Mucosa of rectum (tissue), 2 donors: ENCODE results near the gene ABHD17A.
"Not testable (repeated sequence)": the region's sequence is repeated elsewhere in the genome, so short reads cannot be mapped to it uniquely, and the experiment has no call there.

Source experiments
- H3K27ac ChIP-seq, 2 donors: one replicate each; pipeline ENCODE4 v1.7.0; 2013; ENCODE audit warnings: inconsistent platforms in 2 of 2, low read depth in 2 of 2, low read length in 2 of 2
- H3K27me3 ChIP-seq, 2 donors: one replicate each; pipeline ENCODE4 v1.7.0; 2013; ENCODE audit warnings: low read length in 2 of 2; ENCODE audit not compliant: control insufficient read depth in 2 of 2, insufficient read depth in 2 of 2
- H3K36me3 ChIP-seq, 2 donors: one replicate each; pipeline ENCODE4 v1.7.0; 2013; ENCODE audit warnings: low read length in 2 of 2; ENCODE audit not compliant: control insufficient read depth in 2 of 2, insufficient read depth in 2 of 2
- H3K4me1 ChIP-seq, 2 donors: one replicate each; pipeline ENCODE4 v1.7.0; 2013; ENCODE audit warnings: low read length in 2 of 2, mild to moderate bottlenecking in 1 of 2; ENCODE audit not compliant: control insufficient read depth in 2 of 2, insufficient read depth in 2 of 2
- H3K4me3 ChIP-seq, 2 donors: one replicate each; pipeline ENCODE4 v1.7.0; 2013; ENCODE audit warnings: low read length in 2 of 2
- H3K9ac ChIP-seq, 2 donors: one replicate each; pipeline ENCODE4 v1.7.0; 2013; ENCODE audit warnings: low read length in 2 of 2, low read depth in 1 of 2, mild to moderate bottlenecking in 1 of 2
- H3K9me3 ChIP-seq, 2 donors: one replicate each; pipeline ENCODE4 v1.7.0; 2013; ENCODE audit warnings: low read length in 2 of 2; ENCODE audit not compliant: control insufficient read depth in 2 of 2
- donor health status: healthy.
- donor health status: Normal muscosa, but diverticular disease.

Gene ABHD17A

DNA sequence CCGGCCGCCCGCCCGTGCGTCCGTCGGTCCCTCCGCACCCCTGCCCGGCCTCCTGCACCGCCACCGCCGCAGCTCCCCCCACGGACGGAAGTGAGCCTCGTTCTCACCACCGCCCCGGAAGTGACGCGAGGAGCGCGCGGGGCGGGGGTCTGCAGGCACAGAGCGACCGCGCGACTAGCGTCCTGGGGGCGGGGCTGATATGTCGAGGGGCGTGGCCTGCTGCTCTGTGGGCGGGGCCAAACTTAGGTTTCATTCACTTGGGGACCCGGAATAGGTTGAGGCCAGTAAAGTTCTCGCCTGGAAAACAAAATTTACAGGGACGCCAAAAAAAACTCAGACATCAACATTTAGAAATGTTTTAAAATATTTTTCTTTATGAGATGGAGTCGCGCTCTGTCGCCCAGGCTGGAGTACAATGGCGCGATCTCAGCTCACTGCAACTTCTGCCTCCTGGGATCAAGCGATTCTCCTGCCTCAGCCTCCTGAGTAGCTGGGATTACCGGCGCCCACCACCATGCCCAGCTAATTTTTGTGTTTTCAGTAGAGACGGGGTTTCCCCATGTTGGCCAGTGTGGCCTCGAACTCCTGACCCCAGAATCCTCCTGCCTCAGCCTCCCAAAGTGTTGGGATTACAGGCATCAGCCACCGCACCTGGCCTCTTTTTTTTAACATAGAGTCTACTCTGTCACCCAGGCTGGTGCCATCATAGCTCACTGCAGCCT, at the start of gene ABHD17A:
Gene ABHD17A, minus strand, starts transcription at position 99 of the 722 bp plus-strand sequence. CDS start 3,930 bp downstream, outside the sequence.
- H3K9me3 ChIP-seq, H3K36me3 ChIP-seq, H3K27me3 ChIP-seq: not testable (repeated sequence)
- Histone ChIP-seq H3K27ac (peak within 1 kb of the TSS; percentile 81 to 82), H3K4me3 (peak within 1 kb of the TSS; percentile 84 to 90), H3K4me1 (peaks cover 20 to 28% of the 10 kb centered on the region in 2 donors), H3K9ac (peak within 1 kb of the TSS; percentile 84 to 93)

GRCh38 chr19:1933942-1934341, 48.6 kb upstream of the ABHD17A start:
- Histone ChIP-seq H3K27me3 (no peaks in the 10 kb centered on the region), H3K27ac (no peak overlapping the region), H3K36me3 (no peaks in the 10 kb centered on the region), H3K9ac (no peak overlapping the region), H3K4me3 (no peak overlapping the region), H3K9me3 (peaks cover 0 to 3% of the 10 kb centered on the region in 2 donors), H3K4me1 (peaks cover 10 to 20% of the 10 kb centered on the region in 2 donors)

DNA sequence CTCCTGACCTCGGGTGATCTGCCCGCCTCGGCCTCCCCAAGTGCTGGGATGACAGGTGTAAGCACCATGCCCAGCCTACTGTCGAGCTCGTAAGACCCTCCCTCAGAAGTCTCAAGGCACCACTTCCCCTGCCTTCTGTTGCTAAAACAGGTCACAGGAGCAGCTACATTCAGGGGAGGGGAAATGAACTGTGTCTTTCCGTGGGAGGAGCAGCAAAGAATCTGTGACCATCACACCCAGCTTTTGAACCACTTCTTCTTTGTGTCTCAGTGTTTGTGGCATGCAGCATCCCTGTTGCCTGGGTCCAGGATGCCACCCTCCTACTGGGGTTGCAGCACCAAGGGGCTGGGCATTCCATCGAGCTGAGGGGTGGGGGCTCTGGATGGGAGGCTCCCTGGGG, 47.9 kb upstream of the ABHD17A start:
- no peak overlapping the region for H3K4me3 ChIP-seq

DNA sequence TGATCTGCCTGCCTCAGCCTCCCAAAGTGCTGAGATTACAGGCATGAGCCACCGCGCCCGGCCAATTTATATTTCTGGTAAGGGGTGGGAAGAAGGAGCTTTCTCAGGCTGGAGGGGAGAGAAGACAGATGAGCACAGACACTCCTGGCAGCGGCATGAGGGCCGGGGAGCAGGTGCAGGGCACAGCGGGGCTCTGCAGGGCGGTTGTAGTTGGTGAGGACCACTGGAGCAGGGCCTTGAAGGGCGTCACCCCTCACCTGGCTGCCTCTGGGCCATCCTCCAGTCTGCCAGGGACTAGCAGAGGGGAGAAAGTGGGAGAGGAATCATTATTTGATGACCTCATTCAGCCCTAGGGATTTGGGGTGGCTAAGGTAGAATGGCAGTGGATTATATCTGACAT, 47.1 kb upstream of the ABHD17A start:
- H3K27ac ChIP-seq, result no peak overlapping the region

More for the DNA sequence above, 47.9 kb upstream of the ABHD17A start:
- Histone ChIP-seq H3K4me1 (peaks cover 11 to 20% of the 10 kb centered on the region in 2 donors), H3K9me3 (peaks cover 0 to 3% of the 10 kb centered on the region in 2 donors), H3K27me3 (no peaks in the 10 kb centered on the region), H3K27ac (no peak overlapping the region), H3K36me3 (no peaks in the 10 kb centered on the region), H3K9ac (no peak overlapping the region)

GRCh38 chr19:1931445-1931844, 46.1 kb upstream of the ABHD17A start:
- no peak overlapping the region for H3K27ac ChIP-seq
- no peaks in the 10 kb centered on the region for H3K36me3 ChIP-seq
- H3K9ac ChIP-seq, result no peak overlapping the region
- H3K9me3 ChIP-seq, result peaks cover 0 to 3% of the 10 kb centered on the region in 2 donors
- H3K4me1 ChIP-seq, result peaks cover 11 to 20% of the 10 kb centered on the region in 2 donors
- H3K4me3 ChIP-seq, result no peak overlapping the region
- H3K27me3 ChIP-seq, result no peaks in the 10 kb centered on the region

More for the DNA sequence above, 47.1 kb upstream of the ABHD17A start:
- H3K9ac ChIP-seq, result no peak overlapping the region
- peaks cover 0 to 3% of the 10 kb centered on the region in 2 donors for H3K9me3 ChIP-seq
- no peak overlapping the region for H3K4me3 ChIP-seq
- H3K4me1 ChIP-seq, result peaks cover 11 to 20% of the 10 kb centered on the region in 2 donors
- no peaks in the 10 kb centered on the region for H3K36me3 ChIP-seq
- H3K27me3 ChIP-seq, result no peaks in the 10 kb centered on the region

- no peaks in the 10 kb centered on the region for H3K27me3 ChIP-seq
- peaks cover 0 to 5% of the 10 kb centered on the region in 2 donors for H3K36me3 ChIP-seq
- peaks cover 10 to 11% of the 10 kb centered on the region in 2 donors for H3K4me1 ChIP-seq
- peak overlapping the region; percentile 59 to 65 for H3K4me3 ChIP-seq
- peak overlapping the region; percentile 32 to 48 for H3K9ac ChIP-seq
- H3K27ac ChIP-seq, result no peak overlapping the region
- H3K9me3 ChIP-seq, result no peaks in the 10 kb centered on the region
Observed at GRCh38 chr19:1929021-1929742, 43.9 kb upstream of the ABHD17A start.

- no peaks in the 10 kb centered on the region for H3K9me3 ChIP-seq
- H3K4me3 ChIP-seq, result no peak overlapping the region
- H3K27ac ChIP-seq, result no peak overlapping the region
- H3K9ac ChIP-seq, result no peak overlapping the region
- no peaks in the 10 kb centered on the region for H3K27me3 ChIP-seq
- H3K4me1 ChIP-seq, result peaks cover 10 to 11% of the 10 kb centered on the region in 2 donors
- H3K36me3 ChIP-seq, result peaks cover 18 to 23% of the 10 kb centered on the region in 2 donors
Observed at GRCh38 chr19:1925544-1925943, 40.2 kb upstream of the ABHD17A start.

- Histone ChIP-seq H3K4me3 (no peak overlapping the region), H3K27me3 (no peaks in the 10 kb centered on the region), H3K4me1 (peaks cover 4 to 5% of the 10 kb centered on the region in 2 donors), H3K9me3 (no peaks in the 10 kb centered on the region), H3K9ac (no peak overlapping the region), H3K27ac (no peak overlapping the region), H3K36me3 (peaks cover 22 to 29% of the 10 kb centered on the region in 2 donors)
Observed at GRCh38 chr19:1924320-1924961, 39.1 kb upstream of the ABHD17A start.

DNA sequence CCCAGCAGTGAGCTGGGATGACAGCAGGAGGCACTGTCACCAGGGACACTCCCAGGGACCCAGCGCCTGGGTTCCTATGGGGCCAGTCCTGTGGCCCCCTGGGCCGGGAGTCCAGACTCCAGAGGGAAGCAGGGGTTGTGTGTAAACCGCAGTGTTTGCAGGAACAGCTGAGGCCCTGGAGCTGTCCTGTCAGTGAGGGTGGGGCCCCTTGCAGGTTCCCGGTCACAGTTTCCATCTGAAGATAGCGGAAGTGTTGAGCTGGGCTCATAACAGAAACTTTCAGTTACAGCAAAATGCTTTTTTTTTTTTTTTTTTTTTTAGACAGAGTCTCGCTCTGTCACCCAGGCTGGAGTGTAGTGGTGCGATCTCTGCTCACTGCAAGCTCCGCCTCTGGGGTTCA, 38.0 kb upstream of the ABHD17A start:
- Histone ChIP-seq H3K4me3 (no peak overlapping the region), H3K9me3 (no peaks in the 10 kb centered on the region), H3K4me1 (no peaks in the 10 kb centered on the region), H3K9ac (no peak overlapping the region), H3K36me3 (peaks cover 27 to 32% of the 10 kb centered on the region in 2 donors), H3K27ac (peak overlapping the region in 1 of 2 donors; percentile 23), H3K27me3 (no peaks in the 10 kb centered on the region)

DNA sequence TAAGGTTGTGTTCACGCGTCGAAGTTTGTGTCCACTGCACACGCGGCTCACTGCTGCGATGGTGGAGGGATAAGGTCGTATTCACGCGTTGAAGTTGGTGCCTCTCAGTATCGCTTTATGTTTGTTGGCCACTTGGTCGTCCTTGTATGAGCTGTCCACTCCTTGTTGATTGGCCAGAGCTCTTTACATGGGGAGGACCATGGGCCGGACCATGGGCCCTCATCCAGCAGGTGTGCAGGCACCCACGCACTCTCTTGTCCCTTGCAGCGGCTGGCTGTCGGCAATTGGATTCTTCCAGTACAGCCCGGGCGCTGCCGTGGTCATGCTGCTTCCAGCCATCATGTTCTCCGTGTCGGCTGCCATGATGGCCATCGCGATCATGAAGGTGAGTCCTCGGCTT, 37.5 kb upstream of the ABHD17A start:
- Histone ChIP-seq H3K4me1 (no peaks in the 10 kb centered on the region), H3K4me3 (no peak overlapping the region), H3K27me3 (no peaks in the 10 kb centered on the region), H3K9ac (no peak overlapping the region), H3K27ac (peak overlapping the region in 1 of 2 donors; percentile 23), H3K9me3 (no peaks in the 10 kb centered on the region), H3K36me3 (peaks cover 32 to 37% of the 10 kb centered on the region in 2 donors)
